ENCODE measurements around the gene CHTF8. TPM values are rescaled to one million over a fixed set of nuclear protein-coding genes. Genes with fewer than 3 reads are reported as not detected.

CHTF8 gene
- polyA plus RNA-seq, 1 of the 3 experiments (the other 2 are of a cell fraction), result 83.0 TPM

DNA sequence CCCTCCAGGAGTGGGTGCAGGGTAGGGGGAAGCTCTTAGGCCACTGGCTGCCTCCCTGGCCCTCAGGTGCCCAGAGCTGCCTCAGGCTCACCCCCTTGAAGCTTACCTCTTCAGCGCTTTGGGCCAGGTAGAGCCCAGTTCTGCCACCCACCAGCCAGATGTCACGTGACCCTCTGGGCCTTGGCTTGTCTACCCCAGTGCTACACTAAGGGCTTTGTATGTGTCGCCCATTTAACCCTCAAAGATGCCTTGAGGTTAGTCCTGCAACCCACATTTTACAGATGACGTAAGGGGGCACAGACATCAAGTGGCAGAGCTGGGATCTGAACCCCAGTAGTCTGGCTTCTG, 23.5 kb downstream of the CHTF8 start:
- ChIA-PET POLR2A (no interaction called here), CTCF (interaction anchor here (1.0 to 7.1 kb wide), 5 partner anchors 15 to 580 kb away, joined by 3 to 62 read pairs (median 4); no protein-coding TSS in a partner anchor)
- DNase-seq, result no peak
- H3F3A ChIP-seq (replicated peaks; ENCODE audit: insufficient read depth), result no peaks in the 10 kb centered on the region
- no peak overlapping the region for H3K4me2 ChIP-seq
- H4K20me1 ChIP-seq (ENCODE audit: insufficient read depth), result 0 out of 2 replicates have a peak, but pooled peaks cover 8% of the 10 kb centered on the region
- H3K4me3 ChIP-seq (ENCODE audit: low read depth in 2 of 2, low read length in 1 of 2), result peak overlapping the region in 1 of 2 experiments; percentile 67; a peak in 1 of 4 replicates
- peaks cover 5 to 11% of the 10 kb centered on the region in 2 experiments; a peak in 1 of 4 replicates for H3K4me1 ChIP-seq (ENCODE audit: control insufficient read depth in 1 of 2, insufficient read depth in 2 of 2, low read depth in 1 of 2, low read length in 1 of 2)
- peaks cover 4 to 22% of the 10 kb centered on the region in 2 experiments for H3K36me3 ChIP-seq (replicated peaks in 1 of 2; ENCODE audit: control insufficient read depth in 1 of 2, insufficient read depth in 2 of 2, low read length in 1 of 2)
- H3K9me3 ChIP-seq, result no peaks in the 10 kb centered on the region
- H3K9ac ChIP-seq, result no peak overlapping the region
- H3K27me3 ChIP-seq (ENCODE audit: insufficient read depth), result no peaks in the 10 kb centered on the region
- H2AFZ ChIP-seq (ENCODE audit: low read depth), result no peak overlapping the region
- TF ChIP-seq, protein P1, sequence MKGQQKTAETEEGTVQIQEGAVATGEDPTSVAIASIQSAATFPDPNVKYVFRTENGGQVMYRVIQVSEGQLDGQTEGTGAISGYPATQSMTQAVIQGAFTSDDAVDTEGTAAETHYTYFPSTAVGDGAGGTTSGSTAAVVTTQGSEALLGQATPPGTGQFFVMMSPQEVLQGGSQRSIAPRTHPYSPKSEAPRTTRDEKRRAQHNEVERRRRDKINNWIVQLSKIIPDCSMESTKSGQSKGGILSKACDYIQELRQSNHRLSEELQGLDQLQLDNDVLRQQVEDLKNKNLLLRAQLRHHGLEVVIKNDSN (IDR thresholded peaks at IDR 0.05; ENCODE audit: borderline replicate concordance, low read depth), result no peak
- no peak for TF ChIP-seq FOXM1 (IDR thresholded peaks at IDR 0.05; ENCODE audit: low read depth)
- TF ChIP-seq TAF1 (IDR thresholded peaks at IDR 0.05; ENCODE audit: borderline replicate concordance, low read depth, low read length), result no peak
- no peak for TF ChIP-seq FOSL2 (IDR thresholded peaks at IDR 0.05; ENCODE audit: borderline replicate concordance, low read depth)
- TF ChIP-seq GATA2 (CRISPR knock-in tag; IDR thresholded peaks at IDR 0.05), result no peak
- no peak for TF ChIP-seq JUND (IDR thresholded peaks at IDR 0.05)
- TF ChIP-seq TCF12 (IDR thresholded peaks at IDR 0.05), result no peak
- no peaks in the 10 kb centered on the region for H3K9me2 ChIP-seq
- H3K27ac ChIP-seq (ENCODE audit: low read depth in 2 of 2, low read length in 1 of 2), result no peak overlapping the region
- H3K79me2 ChIP-seq (ENCODE audit: insufficient read depth), result no peaks in the 10 kb centered on the region
- 97% methylated on average over 3 of the region's 4 CpGs for WGBS (ENCODE audit: low lambda C conversion rate)

DNA sequence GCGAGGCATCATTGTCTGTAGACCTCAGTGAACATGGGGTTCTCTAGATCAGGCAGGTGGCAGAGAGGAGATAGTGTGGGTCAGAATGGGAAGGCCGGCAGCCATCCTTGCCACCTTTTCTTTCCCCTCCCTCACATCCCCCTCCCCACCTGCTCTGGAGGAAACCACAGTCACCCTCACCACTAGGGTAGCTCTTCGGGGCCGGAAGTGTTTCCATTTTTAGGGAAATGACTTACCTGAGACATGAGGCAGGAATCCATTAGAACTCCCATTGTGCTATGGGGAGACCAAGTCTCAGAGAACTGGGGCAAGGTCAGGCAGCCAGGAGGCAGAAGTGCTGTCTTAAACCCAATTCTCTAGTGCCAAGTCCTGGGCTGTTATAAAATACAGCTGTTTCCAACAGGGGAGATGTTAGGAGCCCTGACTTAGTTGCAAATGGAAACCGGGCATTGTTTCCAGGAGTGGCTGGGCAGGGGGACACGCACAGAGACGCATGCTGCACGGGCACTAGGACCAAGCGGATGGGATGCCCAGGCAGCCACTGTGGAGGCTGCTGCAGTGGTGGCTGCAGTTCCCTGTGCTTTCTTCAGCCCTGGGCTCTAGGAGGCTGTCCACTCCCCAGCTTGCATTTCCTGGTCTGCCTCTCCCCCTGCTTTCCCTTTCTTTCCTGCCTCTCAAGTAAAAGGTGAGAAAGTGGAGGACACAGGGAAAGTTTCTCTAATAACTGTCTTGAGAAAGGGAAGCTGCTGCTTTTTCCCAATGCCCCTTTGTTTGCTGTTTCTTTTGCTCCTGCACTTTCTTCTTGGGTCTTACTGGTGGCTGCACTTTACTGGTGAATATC, 24.1 kb downstream of the CHTF8 start:
- ChIA-PET POLR2A (interaction anchor here (0.8 kb wide), 1 partner anchor 24 kb away, joined by 3 read pairs; the partner anchor contains the start of genes CHTF8 and UTP4), CTCF (interaction anchor here (0.8 to 7.1 kb wide), 7 partner anchors 11 to 579 kb away, joined by 3 to 62 read pairs (median 4); no protein-coding TSS in a partner anchor)
- no peak overlapping the region for H3K27ac ChIP-seq (ENCODE audit: low read depth in 2 of 2, low read length in 1 of 2)
- peak overlapping the region; percentile 97; the same call in 1 of the 2 replicates for H3K4me2 ChIP-seq
- DNase-seq, result peak; percentile 45
- H4K20me1 ChIP-seq (ENCODE audit: insufficient read depth), result 0 out of 2 replicates have a peak, but pooled peaks cover 8% of the 10 kb centered on the region
- TF ChIP-seq, protein P2, sequence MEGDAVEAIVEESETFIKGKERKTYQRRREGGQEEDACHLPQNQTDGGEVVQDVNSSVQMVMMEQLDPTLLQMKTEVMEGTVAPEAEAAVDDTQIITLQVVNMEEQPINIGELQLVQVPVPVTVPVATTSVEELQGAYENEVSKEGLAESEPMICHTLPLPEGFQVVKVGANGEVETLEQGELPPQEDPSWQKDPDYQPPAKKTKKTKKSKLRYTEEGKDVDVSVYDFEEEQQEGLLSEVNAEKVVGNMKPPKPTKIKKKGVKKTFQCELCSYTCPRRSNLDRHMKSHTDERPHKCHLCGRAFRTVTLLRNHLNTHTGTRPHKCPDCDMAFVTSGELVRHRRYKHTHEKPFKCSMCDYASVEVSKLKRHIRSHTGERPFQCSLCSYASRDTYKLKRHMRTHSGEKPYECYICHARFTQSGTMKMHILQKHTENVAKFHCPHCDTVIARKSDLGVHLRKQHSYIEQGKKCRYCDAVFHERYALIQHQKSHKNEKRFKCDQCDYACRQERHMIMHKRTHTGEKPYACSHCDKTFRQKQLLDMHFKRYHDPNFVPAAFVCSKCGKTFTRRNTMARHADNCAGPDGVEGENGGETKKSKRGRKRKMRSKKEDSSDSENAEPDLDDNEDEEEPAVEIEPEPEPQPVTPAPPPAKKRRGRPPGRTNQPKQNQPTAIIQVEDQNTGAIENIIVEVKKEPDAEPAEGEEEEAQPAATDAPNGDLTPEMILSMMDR (IDR thresholded peaks at IDR 0.05), result no peak
- TF ChIP-seq YY1 (IDR thresholded peaks at IDR 0.05; ENCODE audit: low read depth), result no peak
- no peaks in the 10 kb centered on the region for H3K9me3 ChIP-seq
- H3K4me1 ChIP-seq (ENCODE audit: control insufficient read depth in 1 of 2, insufficient read depth in 2 of 2, low read depth in 1 of 2, low read length in 1 of 2), result peaks cover 5 to 11% of the 10 kb centered on the region in 2 experiments; a peak in 1 of 4 replicates
- WGBS (ENCODE audit: low lambda C conversion rate), result 93% methylated on average over 8 of the region's 9 CpGs
- H3F3A ChIP-seq (replicated peaks; ENCODE audit: insufficient read depth), result no peaks in the 10 kb centered on the region
- no peaks in the 10 kb centered on the region for H3K79me2 ChIP-seq (ENCODE audit: insufficient read depth)
- H3K36me3 ChIP-seq (replicated peaks in 1 of 2; ENCODE audit: control insufficient read depth in 1 of 2, insufficient read depth in 2 of 2, low read length in 1 of 2), result peaks cover 4 to 16% of the 10 kb centered on the region in 2 experiments
- H3K27me3 ChIP-seq (ENCODE audit: insufficient read depth), result no peaks in the 10 kb centered on the region
- no peaks in the 10 kb centered on the region for H3K9me2 ChIP-seq
- no peak overlapping the region for H3K9ac ChIP-seq
- peak overlapping the region; percentile 16 to 67; a peak in 2 of 4 replicates for H3K4me3 ChIP-seq (ENCODE audit: low read depth in 2 of 2, low read length in 1 of 2)
- no peak overlapping the region for H2AFZ ChIP-seq (ENCODE audit: low read depth)

Measured in SK-N-SH (cell line).